CD14-positive monocyte (primary cell): Measurements from ENCODE around the gene MAPRE3. TPM values are rescaled to one million over a fixed set of nuclear protein-coding genes. Genes with fewer than 3 reads are reported as not detected.

ENCODE experiments used
- DNase-seq, 3 donors: peaks; one replicate each; pipeline ENCODE4 v3.0.0-alpha.2; 2011 to 2022
- H2AFZ ChIP-seq: 2 replicates; pipeline ENCODE4 v1.6.0; 2012; ENCODE audit warnings: mild to moderate bottlenecking, low read depth, low read length, inconsistent platforms; ENCODE audit not compliant: insufficient read depth, poor library complexity, severe bottlenecking
- H3K27ac ChIP-seq, 2 donors: 1 replicate in 1 of 2; 2 replicates in 1 of 2; pipeline ENCODE4 v1.5.1; 2012 to 2013; ENCODE audit warnings: low read length in 2 of 2, control low read depth in 1 of 2, inconsistent platforms in 1 of 2, low read depth in 1 of 2, mild to moderate bottlenecking in 1 of 2
- H3K27me3 ChIP-seq, 2 donors: one replicate each; pipeline versions ENCODE4 v1.6.0 to v1.6.1; 2011 to 2013; ENCODE audit warnings: low read length in 2 of 2; ENCODE audit not compliant: control insufficient read depth in 2 of 2, insufficient read depth in 2 of 2
- H3K36me3 ChIP-seq, 2 donors: replicated peaks in 1 of 2; 1 replicate in 1 of 2; 2 replicates in 1 of 2; pipeline versions ENCODE4 v1.5.1 to v1.6.1; 2012 to 2013; ENCODE audit warnings: low read length in 2 of 2, control low read depth in 1 of 2, inconsistent platforms in 1 of 2, mild to moderate bottlenecking in 1 of 2; ENCODE audit not compliant: insufficient read depth in 2 of 2, control insufficient read depth in 1 of 2
- H3K4me1 ChIP-seq, 2 donors: 1 replicate in 1 of 2; 2 replicates in 1 of 2; pipeline versions ENCODE4 v1.5.1 to v1.6.1; 2012 to 2013; ENCODE audit warnings: low read length in 2 of 2, control low read depth in 1 of 2, inconsistent platforms in 1 of 2, mild to moderate bottlenecking in 1 of 2, moderate library complexity in 1 of 2; ENCODE audit not compliant: insufficient read depth in 2 of 2, control insufficient read depth in 1 of 2
- H3K4me2 ChIP-seq: replicated peaks from 2 replicates; pipeline ENCODE3; 2012; ENCODE audit warnings: low read length, moderate library complexity, mild to moderate bottlenecking; ENCODE audit not compliant: poor library complexity, severe bottlenecking; ENCODE audit errors: extremely low read depth
- H3K4me3 ChIP-seq, 3 experiments: fragments of 200-600 bp in 1 of 3; sonication (generic) in 1 of 3; replicated peaks in 1 of 3; 1 replicate in 2 of 3; 2 replicates in 1 of 3; pipeline ENCODE4 v1.5.1; 2011 to 2013; ENCODE audit warnings: low read length in 3 of 3, mild to moderate bottlenecking in 3 of 3, control low read depth in 2 of 3, low read depth in 2 of 3, inconsistent platforms in 1 of 3, moderate library complexity in 1 of 3
- H3K79me2 ChIP-seq: 2 replicates; pipeline ENCODE4 v1.6.0; 2012; ENCODE audit warnings: mild to moderate bottlenecking, control low read depth, inconsistent platforms, low read length, moderate library complexity; ENCODE audit not compliant: insufficient read depth
- H3K9ac ChIP-seq: 2 replicates; pipeline ENCODE4 v1.6.0; 2017; ENCODE audit warnings: low read length, mild to moderate bottlenecking; ENCODE audit not compliant: insufficient read depth, poor library complexity, severe bottlenecking
- H3K9me3 ChIP-seq, 2 donors: replicated peaks in 1 of 2; 1 replicate in 1 of 2; 2 replicates in 1 of 2; pipeline versions ENCODE4 v1.5.1 to v1.6.1; 2012 to 2013; ENCODE audit warnings: low read length in 2 of 2, control low read depth in 1 of 2; ENCODE audit not compliant: control insufficient read depth in 1 of 2, insufficient read depth in 1 of 2
- H4K20me1 ChIP-seq: 2 replicates; pipeline ENCODE4 v1.6.0; 2012; ENCODE audit warnings: mild to moderate bottlenecking, low read length, control low read depth, moderate library complexity; ENCODE audit not compliant: insufficient read depth
- H3K27ac Mint-ChIP-seq, 7 donors: one replicate each; pipeline ENCODE4 v1.8.0; 2020; ENCODE audit warnings: mild to moderate bottlenecking in 7 of 7, mixed read lengths in 7 of 7, moderate library complexity in 6 of 7, inconsistent platforms in 2 of 7
- H3K27me3 Mint-ChIP-seq, 3 donors: one replicate each; pipeline ENCODE4 v1.8.0; 2021 to 2022; ENCODE audit warnings: low read depth in 3 of 3, mild to moderate bottlenecking in 3 of 3, mixed read lengths in 3 of 3, moderate library complexity in 3 of 3, inconsistent platforms in 1 of 3
- H3K36me3 Mint-ChIP-seq, 2 donors: one replicate each; pipeline ENCODE4 v1.8.0; 2020; ENCODE audit warnings: mixed read lengths in 2 of 2, inconsistent platforms in 1 of 2, mild to moderate bottlenecking in 1 of 2
- H3K4me1 Mint-ChIP-seq: one replicate; pipeline ENCODE4 v1.8.0; 2020; ENCODE audit warnings: mild to moderate bottlenecking, mixed read lengths
- H3K4me3 Mint-ChIP-seq, 2 donors: one replicate each; pipeline ENCODE4 v1.8.0; 2020; ENCODE audit warnings: mild to moderate bottlenecking in 2 of 2, mixed read lengths in 2 of 2, moderate library complexity in 1 of 2
- H3K9me3 Mint-ChIP-seq, 7 donors: one replicate each; pipeline ENCODE4 v1.8.0; 2020 to 2022; ENCODE audit warnings: mixed read lengths in 7 of 7, mild to moderate bottlenecking in 6 of 7, moderate library complexity in 6 of 7, inconsistent platforms in 2 of 7
- CTCF ChIP-seq: fragments of 200-600 bp; IDR thresholded peaks from one replicate; pipeline ENCODE4 v1.8.0; 2022; ENCODE audit warnings: antibody characterized with exemption, mild to moderate bottlenecking
- WGBS: methylation state at CpG from one replicate; pipeline ENCODE4 v1.1.5; 2013; ENCODE audit warnings: missing lambda C conversion rate; ENCODE audit not compliant: insufficient coverage; 5-methylcytosine and 5-hydroxymethylcytosine counted together
- intact Hi-C, 2 donors: fragments of 100-400 bp; cut with micrococcal nuclease; formaldehyde crosslinking; loops; one replicate each; pipeline versions ENCODE4 v1.15.0 to v1.15.1; 2023
- polyA plus RNA-seq, 3 donors: library from polyadenylated mRNA; depleted of rRNA in 1 of 3; unstranded in 2 of 3; stranded (reverse) in 1 of 3; fragments of 300-500 nt in 2 of 3; fragments of >200 nt in 1 of 3; fragmentation: Illumina TruSeq in 2 of 3; gene quantifications; 1 replicate in 2 of 3; 2 replicates in 1 of 3; pipeline ENCODE4 v1.2.3, GENCODE V29; 2012 to 2021

Gene MAPRE3
- polyA plus RNA-seq, 3 donors: 2.4 to 14.4 (median 3.5) TPM

GRCh38 chr2:26997394-26997793, 27.0 kb downstream of the MAPRE3 start:
- Histone ChIP-seq H3K4me3 (no peak overlapping the region), H3K79me2 (no peaks in the 10 kb centered on the region), H3K9me3 (no peaks in the 10 kb centered on the region), H3K4me2 (no peak overlapping the region), H3K27ac (no peak overlapping the region), H4K20me1 (no peaks in the 10 kb centered on the region), H3K27me3 (no peaks in the 10 kb centered on the region), H3K36me3 (no peaks in the 10 kb centered on the region), H3K9ac (no peak overlapping the region), H3K4me1 (peaks cover 7% of the 10 kb centered on the region in 2 donors), H2AFZ (no peak overlapping the region)
- H3K9me3 Mint-ChIP-seq: peaks cover 0 to 2% (median 0%) of the 10 kb centered on the region in 7 donors
- peaks cover 7% of the 10 kb centered on the region for H3K4me1 Mint-ChIP-seq
- H3K27ac Mint-ChIP-seq: peak overlapping the region in 1 of 7 donors; percentile 4
- DNase-seq: no peak
- peaks cover 2 to 4% (median 3%) of the 10 kb centered on the region in 3 donors for H3K27me3 Mint-ChIP-seq
- 95% methylated on average over 8 of the region's 10 CpGs for WGBS
- TF ChIP-seq CTCF: no peak
- no peaks in the 10 kb centered on the region for H3K36me3 Mint-ChIP-seq
- no peak overlapping the region for H3K4me3 Mint-ChIP-seq
- intact Hi-C loops: no loop called here

GRCh38 chr2:26998323-26998722, 27.9 kb downstream of the MAPRE3 start:
- Histone ChIP-seq H3K4me1 (peaks cover 7% of the 10 kb centered on the region in 2 donors), H3K27ac (no peak overlapping the region), H3K36me3 (no peaks in the 10 kb centered on the region), H3K27me3 (no peaks in the 10 kb centered on the region), H2AFZ (no peak overlapping the region), H4K20me1 (no peaks in the 10 kb centered on the region), H3K4me3 (no peak overlapping the region), H3K4me2 (no peak overlapping the region), H3K9ac (no peak overlapping the region), H3K9me3 (no peaks in the 10 kb centered on the region), H3K79me2 (no peaks in the 10 kb centered on the region)
- Mint-ChIP-seq H3K27me3 (peaks cover 2 to 5% (median 3%) of the 10 kb centered on the region in 3 donors), H3K4me1 (peaks cover 7% of the 10 kb centered on the region), H3K36me3 (no peaks in the 10 kb centered on the region), H3K27ac (no peak overlapping the region), H3K4me3 (no peak overlapping the region), H3K9me3 (peaks cover 0 to 1% (median 0%) of the 10 kb centered on the region in 7 donors)
- intact Hi-C loops: no loop called here
- TF ChIP-seq CTCF: no peak
- DNase-seq: no peak
- no CpG with 5 or more reads among the region's 1 CpG for WGBS
